IPS DF 6.9 (cell line): ENCODE data around the gene RBL2.
"Not testable (repeated sequence)": the region's sequence is repeated elsewhere in the genome, so short reads cannot be mapped to it uniquely, and the experiment has no call there.

Experiments used
- DNase-seq: peaks from one replicate; pipeline ENCODE4 v3.0.0-alpha.2; 2013; ENCODE audit warnings: low read depth, low spot score
- H3K27ac ChIP-seq: one replicate; pipeline ENCODE4 v1.5.1; 2013; ENCODE audit warnings: low read length, control low read depth
- H3K27me3 ChIP-seq: 2 replicates; pipeline ENCODE4 v1.6.1; 2013; ENCODE audit warnings: mild to moderate bottlenecking, low read length; ENCODE audit not compliant: control insufficient read depth, insufficient read depth
- H3K36me3 ChIP-seq: 2 replicates; pipeline ENCODE4 v1.6.1; 2013; ENCODE audit warnings: low read length; ENCODE audit not compliant: control insufficient read depth, insufficient read depth
- H3K4me1 ChIP-seq: 2 replicates; pipeline ENCODE4 v1.6.1; 2013; ENCODE audit warnings: low read length; ENCODE audit not compliant: control insufficient read depth, insufficient read depth
- H3K4me3 ChIP-seq: 2 replicates; pipeline ENCODE4 v1.5.1; 2013; ENCODE audit warnings: mild to moderate bottlenecking, low read length
- H3K9me3 ChIP-seq: 2 replicates; pipeline ENCODE4 v1.6.1; 2013; ENCODE audit warnings: low read length, inconsistent platforms; ENCODE audit not compliant: control insufficient read depth, insufficient read depth
- WGBS: extraction: QIAGEN DNeasy Blood & Tissue Kit; methylation state at CpG from one replicate; pipeline ENCODE4 v1.1.7; 2013; ENCODE audit warnings: mixed read lengths, missing lambda C conversion rate; ENCODE audit not compliant: insufficient read length, insufficient coverage; 5-methylcytosine and 5-hydroxymethylcytosine counted together

Gene RBL2

DNA sequence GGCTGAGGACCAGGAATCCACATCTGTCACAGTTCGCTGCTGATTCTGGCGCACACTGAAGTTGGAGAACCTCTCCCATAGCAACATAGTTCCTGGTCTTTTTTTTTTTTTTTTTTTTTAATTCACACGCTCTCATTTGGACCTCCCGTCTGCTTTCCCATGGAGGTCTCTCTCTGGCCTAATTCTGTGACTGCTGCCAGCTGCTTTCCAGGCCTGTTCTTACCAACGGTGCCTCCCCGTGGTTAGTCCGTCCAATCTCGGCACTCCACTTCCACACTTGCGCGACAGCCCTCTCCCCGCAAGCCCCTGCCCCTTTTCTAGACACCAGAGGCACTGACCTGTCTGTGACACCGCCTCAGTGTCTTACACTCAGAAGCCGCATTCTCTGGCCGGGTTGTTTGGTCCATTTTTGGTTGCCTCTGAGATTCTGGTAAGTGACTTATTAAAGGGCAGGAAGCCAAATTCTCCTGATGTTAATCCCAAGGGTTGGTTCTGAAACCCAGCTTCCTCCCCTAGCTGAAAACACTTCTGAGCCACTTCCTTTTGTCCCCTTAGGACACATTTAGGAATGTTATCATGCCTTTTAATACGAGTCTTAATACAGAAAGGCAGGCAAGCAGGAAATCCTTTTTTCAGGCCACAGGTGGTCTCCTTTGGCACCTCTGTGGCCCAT, 69.9 kb downstream of the RBL2 start:
- H3K27ac ChIP-seq, result no peak overlapping the region
- no peaks in the 10 kb centered on the region for H3K9me3 ChIP-seq
- no peaks in the 10 kb centered on the region for H3K36me3 ChIP-seq
- no peak for DNase-seq
- H3K4me1 ChIP-seq, result no peaks in the 10 kb centered on the region
- no CpG with 5 or more reads among the region's 15 CpGs for WGBS
- no peak overlapping the region; the same call in 1 of the 2 replicates for H3K4me3 ChIP-seq
- no peaks in the 10 kb centered on the region for H3K27me3 ChIP-seq

- DNase-seq, result no peak
- Histone ChIP-seq H3K27me3 (no peaks in the 10 kb centered on the region), H3K36me3 (no peaks in the 10 kb centered on the region), H3K9me3 (no peaks in the 10 kb centered on the region), H3K27ac (no peak overlapping the region), H3K4me3 (no peak overlapping the region), H3K4me1 (no peaks in the 10 kb centered on the region)
- WGBS, result no CpG with 5 or more reads among the region's 7 CpGs
Observed at GRCh38 chr16:53504665-53505064, 70.4 kb downstream of the RBL2 start.

DNA sequence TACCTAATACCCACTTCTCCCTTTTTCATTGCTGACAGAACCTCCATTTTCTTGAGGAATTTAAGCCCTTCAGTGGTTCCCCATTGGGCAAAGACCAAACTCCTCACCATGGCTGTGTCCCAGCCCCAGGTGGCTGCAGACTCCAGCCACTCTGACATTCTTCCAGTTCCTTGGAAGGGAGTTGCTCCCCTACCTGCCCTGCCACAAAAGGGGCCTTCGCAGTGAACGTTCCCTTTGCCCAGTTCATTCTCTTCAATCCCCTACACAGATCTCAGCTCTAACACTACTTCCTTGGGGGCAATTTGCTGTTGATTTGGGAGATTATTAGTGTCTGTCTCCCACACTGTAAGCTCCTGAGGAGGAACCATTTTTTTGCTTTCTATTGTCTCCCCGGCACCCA, 72.0 kb downstream of the RBL2 start:
- Histone ChIP-seq H3K4me1 (no peaks in the 10 kb centered on the region), H3K36me3 (no peaks in the 10 kb centered on the region), H3K9me3 (no peaks in the 10 kb centered on the region), H3K27ac (no peak overlapping the region), H3K4me3 (no peak overlapping the region), H3K27me3 (no peaks in the 10 kb centered on the region)
- WGBS, result no CpG with 5 or more reads among the region's 3 CpGs
- DNase-seq, result no peak

- DNase-seq, result no peak
- Histone ChIP-seq H3K9me3 (no peaks in the 10 kb centered on the region), H3K36me3 (no peaks in the 10 kb centered on the region), H3K27me3 (no peaks in the 10 kb centered on the region), H3K4me3 (no peak overlapping the region), H3K4me1 (no peaks in the 10 kb centered on the region), H3K27ac (no peak overlapping the region)
- WGBS, result no CpG with 5 or more reads among the region's 12 CpGs
Observed at GRCh38 chr16:53507464-53508179, 73.4 kb downstream of the RBL2 start.

GRCh38 chr16:53509906-53510703, 75.8 kb downstream of the RBL2 start:
- no peaks in the 10 kb centered on the region for H3K4me1 ChIP-seq
- DNase-seq, result no peak
- no CpG with 5 or more reads among the region's 29 CpGs for WGBS
- H3K4me3 ChIP-seq, result no peak overlapping the region
- no peaks in the 10 kb centered on the region for H3K36me3 ChIP-seq
- no peak overlapping the region for H3K27ac ChIP-seq
- H3K9me3 ChIP-seq, result no peaks in the 10 kb centered on the region; the same call in 1 of the 2 replicates
- no peaks in the 10 kb centered on the region for H3K27me3 ChIP-seq

- no CpG with 5 or more reads among the region's 2 CpGs for WGBS
- no peaks in the 10 kb centered on the region; the same call in 1 of the 2 replicates for H3K9me3 ChIP-seq
- DNase-seq, result no peak
- no peak overlapping the region for H3K27ac ChIP-seq
- H3K4me1 ChIP-seq, result no peaks in the 10 kb centered on the region
- no peak overlapping the region for H3K4me3 ChIP-seq
- H3K36me3 ChIP-seq, result no peaks in the 10 kb centered on the region
- no peaks in the 10 kb centered on the region for H3K27me3 ChIP-seq
Observed at GRCh38 chr16:53510704-53511070, 76.4 kb downstream of the RBL2 start.

GRCh38 chr16:53511084-53511402, 76.8 kb downstream of the RBL2 start:
- Histone ChIP-seq H3K27me3 (no peaks in the 10 kb centered on the region), H3K9me3 (no peaks in the 10 kb centered on the region; the same call in 1 of the 2 replicates), H3K4me3 (no peak overlapping the region), H3K36me3 (no peaks in the 10 kb centered on the region), H3K27ac (no peak overlapping the region), H3K4me1 (no peaks in the 10 kb centered on the region)
- no peak for DNase-seq
- no CpG with 5 or more reads among the region's 6 CpGs for WGBS

- H3K4me3 ChIP-seq, result no peak overlapping the region
- no CpG with 5 or more reads among the region's 12 CpGs for WGBS
- H3K27me3 ChIP-seq, result no peaks in the 10 kb centered on the region
- no peaks in the 10 kb centered on the region for H3K36me3 ChIP-seq
- DNase-seq, result no peak
- no peak overlapping the region for H3K27ac ChIP-seq
- H3K4me1 ChIP-seq, result no peaks in the 10 kb centered on the region
- no peaks in the 10 kb centered on the region; the same call in 1 of the 2 replicates for H3K9me3 ChIP-seq
Observed at GRCh38 chr16:53511403-53512280, 77.4 kb downstream of the RBL2 start.

DNA sequence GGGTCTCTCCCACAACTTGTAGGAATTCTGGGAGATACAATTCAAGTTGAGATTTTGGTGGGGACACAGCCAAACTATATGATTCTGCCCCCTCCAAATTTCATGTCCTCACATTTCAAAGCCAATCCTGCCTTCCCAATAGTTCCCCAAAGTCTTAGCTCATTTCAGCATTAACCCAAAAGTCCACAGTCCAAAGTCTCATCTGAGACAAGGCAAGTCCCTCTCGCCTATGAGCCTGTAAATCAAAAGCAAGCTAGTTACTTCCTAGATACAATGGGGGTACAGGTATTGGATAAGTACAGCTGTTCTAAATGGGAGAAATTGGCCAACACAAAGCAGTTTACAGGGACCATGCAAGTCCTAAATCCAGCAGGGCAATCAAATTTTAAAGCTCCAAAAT, 78.5 kb downstream of the RBL2 start:
- not testable (repeated sequence) for H3K27me3 ChIP-seq, H3K27ac ChIP-seq, H3K36me3 ChIP-seq, H3K9me3 ChIP-seq, H3K4me1 ChIP-seq, DNase-seq, H3K4me3 ChIP-seq
- WGBS, result no CpG with 5 or more reads among the region's 1 CpG

GRCh38 chr16:53515259-53515658, 81.0 kb downstream of the RBL2 start:
- H3K4me1 ChIP-seq, result no peaks in the 10 kb centered on the region
- no peaks in the 10 kb centered on the region for H3K36me3 ChIP-seq
- no peak for DNase-seq

More at GRCh38 chr16:53515259-53515658, 81.0 kb downstream of the RBL2 start:
- Histone ChIP-seq H3K27ac (no peak overlapping the region), H3K4me3 (no peak overlapping the region), H3K27me3 (no peaks in the 10 kb centered on the region), H3K9me3 (no peaks in the 10 kb centered on the region; the same call in 1 of the 2 replicates)
- WGBS, result no CpG with 5 or more reads among the region's 6 CpGs
